Suprapubic skin (tissue), 4 donors: ENCODE measurements around the gene FOXE1.

ENCODE experiments used
- CTCF ChIP-seq, 2 donors: fragments of 200-600 bp in 1 of 2; fragments of 450-650 bp in 1 of 2; sonication (generic) in 1 of 2; IDR thresholded peaks; one replicate each; pipeline ENCODE4 v1.5.1; 2016 to 2019; ENCODE audit warnings: antibody characterized with exemption in 2 of 2, mild to moderate bottlenecking in 1 of 2, moderate library complexity in 1 of 2
- POLR2A ChIP-seq, 2 donors: fragments of 450-650 bp; IDR thresholded peaks; one replicate each; pipeline ENCODE4 v1.6.1; 2017; ENCODE audit warnings: antibody characterized with exemption in 2 of 2, mild to moderate bottlenecking in 2 of 2, moderate library complexity in 2 of 2
- POLR2AphosphoS5 ChIP-seq, 3 donors: sonication (generic); formaldehyde crosslinking; IDR thresholded peaks; one replicate each; pipeline ENCODE4 v1.6.1; 2017; ENCODE audit warnings: antibody characterized with exemption in 3 of 3

- TF ChIP-seq POLR2A (IDR thresholded peaks at IDR 0.05) (no peak), POLR2AphosphoS5 (IDR thresholded peaks at IDR 0.05) (no peak), CTCF (IDR thresholded peaks at IDR 0.05) (no peak)
Measured at GRCh38 chr9:97855486-97855875, 2.5 kb downstream of the FOXE1 start.
